GM18861 (cell line): ENCODE data around the gene POM121C.
"Not testable (repeated sequence)": the region's sequence is repeated elsewhere in the genome, so short reads cannot be mapped to it uniquely, and the experiment has no call there.

Experiments used
- ATAC-seq: cut with Tn5 transposase; IDR thresholded peaks from one replicate; pipeline ENCODE4 v1.9.1; 2021; ENCODE audit not compliant: unreplicated experiment

POM121C gene

GRCh38 chr7:75397865-75398264, 88.2 kb downstream of the POM121C start:
- not testable (repeated sequence) for ATAC-seq

GRCh38 chr7:75395329-75395728, 90.8 kb downstream of the POM121C start, which contains the start of gene TRIM73:
Gene TRIM73 (plus strand): TSS chr7:75395629. CDS start chr7:75398934, 3,305 bp downstream.
- ATAC-seq: not testable (repeated sequence)

- ATAC-seq: not testable (repeated sequence)
Observed at GRCh38 chr7:75393194-75393593, 92.9 kb downstream of the POM121C start.

GRCh38 chr7:75374519-75375317, 111.4 kb downstream of the POM121C start:
- not testable (repeated sequence) for ATAC-seq

- not testable (repeated sequence) for ATAC-seq
Observed at GRCh38 chr7:75374144-75374518, 112.0 kb downstream of the POM121C start.

- not testable (repeated sequence) for ATAC-seq
Observed at GRCh38 chr7:75367313-75367712, 118.8 kb downstream of the POM121C start.
